ENCODE results near the gene LBHD2. TPM values are rescaled to one million over a fixed set of nuclear protein-coding genes. Genes with fewer than 3 reads are reported as not detected.

LBHD2 gene
- total and polyA plus RNA-seq, 2 donors (not counting 1 experiment from before 2014, with no cell fraction given) = not detected

GRCh38 chr14:103127356-103127755, 43.3 kb downstream of the LBHD2 start:
- 95% methylated on average over 39 of the region's 39 CpGs for WGBS (ENCODE audit: insufficient coverage)
- ChIA-PET POLR2A (no interaction called here), CTCF (interaction anchor here (1.8 kb wide), 1 partner anchor 23 kb away, joined by 6 read pairs; no protein-coding TSS in a partner anchor)
- peaks cover 8% of the 10 kb centered on the region for H3K27me3 Mint-ChIP-seq
- H3K27ac Mint-ChIP-seq = no peak overlapping the region
- TF ChIP-seq EZH2 (IDR thresholded peaks at IDR 0.05; ENCODE audit: borderline replicate concordance, insufficient read depth, low read depth, low read length, poor library complexity, severe bottlenecking) (no peak), CTCF (IDR thresholded peaks at IDR 0.05) (no peak)
- peaks cover 9% of the 10 kb centered on the region for H3K4me1 Mint-ChIP-seq
- H3K36me3 ChIP-seq (replicated peaks in 1 of 2; ENCODE audit: control extremely low read depth in 1 of 2, control insufficient read depth in 1 of 2, extremely low read depth in 1 of 2, insufficient read depth in 2 of 2, low read length in 1 of 2) = no peaks in the 10 kb centered on the region
- H3K79me2 ChIP-seq (ENCODE audit: control insufficient read depth, insufficient read depth, low read length) = no peaks in the 10 kb centered on the region
- H3K4me3 ChIP-seq (ENCODE audit: control extremely low read depth in 1 of 5, extremely low read depth in 1 of 5, insufficient read depth in 1 of 5, low read depth in 2 of 5, low read length in 4 of 5) = no peak overlapping the region
- ATAC-seq (ENCODE audit: low read depth) (no peak), DNase-seq (no peak)
- peaks cover 17 to 18% of the 10 kb centered on the region in 2 donors for H3K4me1 ChIP-seq (ENCODE audit: control insufficient read depth in 2 of 2, insufficient read depth in 2 of 2, low read length in 2 of 2)
- H3K4me2 ChIP-seq (replicated peaks; ENCODE audit: low read depth, low read length, poor library complexity, severe bottlenecking) = no peak overlapping the region
- no peaks in the 10 kb centered on the region for H4K20me1 ChIP-seq (ENCODE audit: control insufficient read depth, insufficient read depth, low read length, poor library complexity, severe bottlenecking)
- H3K9me3 Mint-ChIP-seq (ENCODE audit: insufficient read depth) = no peaks in the 10 kb centered on the region
- H3K9me3 ChIP-seq (ENCODE audit: control extremely low read depth in 1 of 3, control insufficient read depth in 2 of 3, insufficient read depth in 1 of 3, low read length in 2 of 3) = peaks cover 0 to 16% (median 0%) of the 10 kb centered on the region in 3 donors
- H3K4me3 Mint-ChIP-seq = no peak overlapping the region
- intact Hi-C loops (cut with micrococcal nuclease) = no loop called here
- H3K27ac ChIP-seq (ENCODE audit: low read length in 2 of 2) = no peak overlapping the region
- no peak overlapping the region for H3K9ac ChIP-seq (ENCODE audit: low read length)
- peaks cover 0 to 22% (median 14%) of the 10 kb centered on the region in 4 experiments for H3K27me3 ChIP-seq (replicated peaks in 1 of 4; ENCODE audit: control extremely low read depth in 1 of 4, control insufficient read depth in 3 of 4, insufficient read depth in 4 of 4, low read length in 3 of 4)
- no peak overlapping the region for H2AFZ ChIP-seq (ENCODE audit: insufficient read depth, low read depth, low read length, poor library complexity, severe bottlenecking)

- H3K36me3 ChIP-seq (replicated peaks in 1 of 2; ENCODE audit: control extremely low read depth in 1 of 2, control insufficient read depth in 1 of 2, extremely low read depth in 1 of 2, insufficient read depth in 2 of 2, low read length in 1 of 2) = no peaks in the 10 kb centered on the region
- intact Hi-C loops (cut with micrococcal nuclease) = no loop called here
- Mint-ChIP-seq H3K27ac (no peak overlapping the region), H3K4me1 (peaks cover 6% of the 10 kb centered on the region), H3K9me3 (ENCODE audit: insufficient read depth) (no peaks in the 10 kb centered on the region), H3K4me3 (no peak overlapping the region), H3K27me3 (peaks cover 8% of the 10 kb centered on the region)
- H3K4me1 ChIP-seq (ENCODE audit: control insufficient read depth in 2 of 2, insufficient read depth in 2 of 2, low read length in 2 of 2) = peaks cover 11 to 12% of the 10 kb centered on the region in 2 donors
- H3K79me2 ChIP-seq (ENCODE audit: control insufficient read depth, insufficient read depth, low read length) = no peaks in the 10 kb centered on the region
- H3K27me3 ChIP-seq (replicated peaks in 1 of 4; ENCODE audit: control extremely low read depth in 1 of 4, control insufficient read depth in 3 of 4, insufficient read depth in 4 of 4, low read length in 3 of 4) = peaks cover 0 to 16% (median 10%) of the 10 kb centered on the region in 4 experiments
- H3K4me3 ChIP-seq (ENCODE audit: control extremely low read depth in 1 of 5, extremely low read depth in 1 of 5, insufficient read depth in 1 of 5, low read depth in 2 of 5, low read length in 4 of 5) = no peak overlapping the region
- no peak for DNase-seq
- WGBS (ENCODE audit: insufficient coverage) = 94% methylated on average over 16 of the region's 16 CpGs
- H3K9me3 ChIP-seq (ENCODE audit: control extremely low read depth in 1 of 3, control insufficient read depth in 2 of 3, insufficient read depth in 1 of 3, low read length in 2 of 3) = peaks cover 0 to 12% (median 0%) of the 10 kb centered on the region in 3 donors
- POLR2A ChIA-PET = no interaction called here
- H3K27ac ChIP-seq (ENCODE audit: low read length in 2 of 2) = no peak overlapping the region
- CTCF ChIA-PET = interaction anchor here (1.8 kb wide), 1 partner anchor 23 kb away, joined by 6 read pairs; no protein-coding TSS in a partner anchor
- no peak overlapping the region for H3K9ac ChIP-seq (ENCODE audit: low read length)
- no peak for TF ChIP-seq EZH2 (IDR thresholded peaks at IDR 0.05; ENCODE audit: borderline replicate concordance, insufficient read depth, low read depth, low read length, poor library complexity, severe bottlenecking)
- TF ChIP-seq CTCF (IDR thresholded peaks at IDR 0.05) = no peak
- no peaks in the 10 kb centered on the region for H4K20me1 ChIP-seq (ENCODE audit: control insufficient read depth, insufficient read depth, low read length, poor library complexity, severe bottlenecking)
- H3K4me2 ChIP-seq (replicated peaks; ENCODE audit: low read depth, low read length, poor library complexity, severe bottlenecking) = no peak overlapping the region
- no peak for ATAC-seq (ENCODE audit: low read depth)
- no peak overlapping the region for H2AFZ ChIP-seq (ENCODE audit: insufficient read depth, low read depth, low read length, poor library complexity, severe bottlenecking)
These were observed 44.0 kb downstream of the LBHD2 start for GRCh38 chr14:103127861-103128598.
